Mammary epithelial cell (primary cell): ENCODE results near the gene LRRC3B.

ENCODE experiments used
- EZH2 ChIP-seq: IDR thresholded peaks from 2 replicates; pipeline ENCODE4 v1.6.1; 2012; ENCODE audit warnings: low read length, inconsistent platforms, borderline replicate concordance
- TF ChIP-seq, protein P1 (sequence below), 2 donors: IDR thresholded peaks in 1 of 2; conservative IDR thresholded peaks in 1 of 2; 2 replicates each; pipeline ENCODE4 v1.5.1; 2011 to 2012; ENCODE audit warnings: inconsistent platforms in 2 of 2, low read length in 2 of 2, mild to moderate bottlenecking in 2 of 2, control low read depth in 1 of 2, low read depth in 1 of 2; ENCODE audit not compliant: insufficient read depth in 1 of 2; ENCODE audit errors: extremely low read depth in 1 of 2

DNA sequence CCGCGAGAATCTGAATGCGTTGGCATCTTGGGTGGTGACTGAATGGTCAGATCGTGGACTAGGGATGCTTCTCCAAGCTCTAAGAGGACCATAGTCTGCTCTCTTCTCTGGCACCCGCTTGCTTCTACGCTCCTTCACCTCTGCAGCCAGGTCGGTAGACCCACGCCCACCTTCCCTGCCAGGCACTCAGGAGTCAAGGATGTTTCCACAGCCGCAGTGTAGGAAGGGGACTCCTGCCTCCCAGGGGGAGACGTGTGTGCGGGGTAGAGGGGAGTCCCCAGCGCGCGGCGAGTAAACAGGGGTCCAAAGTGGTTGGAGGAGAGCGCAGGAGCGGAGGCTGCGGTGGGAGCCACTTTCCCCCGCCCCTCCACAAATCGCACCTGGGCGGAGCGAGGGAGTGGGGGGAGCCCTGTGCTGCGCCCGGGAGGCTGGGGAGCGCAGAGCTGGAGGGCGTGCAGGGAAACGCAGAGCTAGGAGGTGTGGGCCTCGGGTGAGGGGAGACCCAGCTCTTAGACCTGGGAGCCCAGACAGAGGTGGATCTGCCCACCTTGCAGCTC lies 1.7 kb downstream of the LRRC3B start:
- TF ChIP-seq EZH2, result no peak
- TF ChIP-seq, protein P1, sequence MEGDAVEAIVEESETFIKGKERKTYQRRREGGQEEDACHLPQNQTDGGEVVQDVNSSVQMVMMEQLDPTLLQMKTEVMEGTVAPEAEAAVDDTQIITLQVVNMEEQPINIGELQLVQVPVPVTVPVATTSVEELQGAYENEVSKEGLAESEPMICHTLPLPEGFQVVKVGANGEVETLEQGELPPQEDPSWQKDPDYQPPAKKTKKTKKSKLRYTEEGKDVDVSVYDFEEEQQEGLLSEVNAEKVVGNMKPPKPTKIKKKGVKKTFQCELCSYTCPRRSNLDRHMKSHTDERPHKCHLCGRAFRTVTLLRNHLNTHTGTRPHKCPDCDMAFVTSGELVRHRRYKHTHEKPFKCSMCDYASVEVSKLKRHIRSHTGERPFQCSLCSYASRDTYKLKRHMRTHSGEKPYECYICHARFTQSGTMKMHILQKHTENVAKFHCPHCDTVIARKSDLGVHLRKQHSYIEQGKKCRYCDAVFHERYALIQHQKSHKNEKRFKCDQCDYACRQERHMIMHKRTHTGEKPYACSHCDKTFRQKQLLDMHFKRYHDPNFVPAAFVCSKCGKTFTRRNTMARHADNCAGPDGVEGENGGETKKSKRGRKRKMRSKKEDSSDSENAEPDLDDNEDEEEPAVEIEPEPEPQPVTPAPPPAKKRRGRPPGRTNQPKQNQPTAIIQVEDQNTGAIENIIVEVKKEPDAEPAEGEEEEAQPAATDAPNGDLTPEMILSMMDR (conservative IDR thresholded peaks at IDR 0.05 in 1 of 2, IDR thresholded peaks at IDR 0.05 in 1 of 2; ENCODE audit: extremely low read depth in 1 of 2, insufficient read depth in 1 of 2, low read depth in 1 of 2, low read length in 2 of 2), result no peak
